Gastroesophageal sphincter (tissue), 3 donors: Measurements from ENCODE around the gene SSTR3.

ENCODE experiments used
- POLR2A ChIP-seq, 2 donors: fragments of 450-650 bp; IDR thresholded peaks; one replicate each; pipeline ENCODE4 v1.6.1; 2017; ENCODE audit warnings: antibody characterized with exemption in 2 of 2, mild to moderate bottlenecking in 2 of 2, moderate library complexity in 1 of 2
- TF ChIP-seq, protein P1 (sequence below), 4 experiments: fragments of 200-600 bp in 2 of 4; fragments of 450-650 bp in 2 of 4; sonication (generic) in 1 of 4; IDR thresholded peaks; one replicate each; pipeline ENCODE4 v1.5.1; 2017 to 2019; ENCODE audit warnings: antibody characterized with exemption in 4 of 4, mild to moderate bottlenecking in 2 of 4, moderate library complexity in 2 of 4

DNA sequence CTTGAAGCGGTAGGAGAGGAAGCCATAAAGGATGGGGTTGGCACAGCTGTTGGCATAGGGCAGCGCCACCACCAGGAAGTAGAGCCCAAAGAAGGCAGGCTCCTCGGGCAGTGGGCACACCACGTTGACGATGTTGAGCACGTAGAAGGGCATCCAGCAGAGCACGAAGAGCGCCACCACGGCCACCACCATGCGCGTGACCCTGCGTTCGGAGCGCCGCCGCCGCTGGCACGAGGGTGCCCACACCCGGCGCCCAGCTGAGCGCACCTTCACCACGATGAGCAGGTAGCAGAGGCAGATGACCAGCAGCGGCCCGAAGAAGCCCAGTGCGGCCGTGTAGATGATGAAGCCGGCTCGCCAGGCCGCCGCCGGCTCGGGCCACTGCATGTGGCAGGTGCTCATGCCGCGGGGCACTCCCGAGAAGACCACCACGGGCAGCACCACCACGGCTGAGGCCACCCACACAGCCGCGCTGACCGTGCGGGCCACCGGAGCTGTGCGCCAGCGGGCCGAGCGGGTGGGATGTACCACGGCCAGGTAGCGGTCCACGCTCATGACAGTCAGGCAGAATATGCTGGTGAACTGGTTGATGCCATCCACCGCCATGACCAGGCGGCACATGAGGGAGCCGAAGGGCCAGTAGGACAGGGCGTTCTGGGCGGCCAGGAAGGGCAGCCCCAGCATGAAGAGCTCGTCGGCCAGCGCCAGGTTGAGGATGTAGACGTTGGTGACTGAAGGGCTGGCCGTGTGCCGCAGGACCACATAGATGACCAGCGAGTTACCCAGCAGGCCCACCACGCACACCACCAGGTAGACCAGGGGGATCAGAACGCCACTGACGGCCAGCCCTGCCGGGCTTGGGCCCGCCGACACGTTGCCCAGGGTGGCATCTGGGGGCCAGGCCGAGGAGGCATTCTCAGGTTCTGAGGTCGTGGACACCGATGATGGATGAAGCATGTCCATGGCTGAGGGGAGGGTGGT lies 5.1 kb downstream of the SSTR3 start:
- TF ChIP-seq POLR2A (IDR thresholded peaks at IDR 0.05): no peak
- TF ChIP-seq, protein P1, sequence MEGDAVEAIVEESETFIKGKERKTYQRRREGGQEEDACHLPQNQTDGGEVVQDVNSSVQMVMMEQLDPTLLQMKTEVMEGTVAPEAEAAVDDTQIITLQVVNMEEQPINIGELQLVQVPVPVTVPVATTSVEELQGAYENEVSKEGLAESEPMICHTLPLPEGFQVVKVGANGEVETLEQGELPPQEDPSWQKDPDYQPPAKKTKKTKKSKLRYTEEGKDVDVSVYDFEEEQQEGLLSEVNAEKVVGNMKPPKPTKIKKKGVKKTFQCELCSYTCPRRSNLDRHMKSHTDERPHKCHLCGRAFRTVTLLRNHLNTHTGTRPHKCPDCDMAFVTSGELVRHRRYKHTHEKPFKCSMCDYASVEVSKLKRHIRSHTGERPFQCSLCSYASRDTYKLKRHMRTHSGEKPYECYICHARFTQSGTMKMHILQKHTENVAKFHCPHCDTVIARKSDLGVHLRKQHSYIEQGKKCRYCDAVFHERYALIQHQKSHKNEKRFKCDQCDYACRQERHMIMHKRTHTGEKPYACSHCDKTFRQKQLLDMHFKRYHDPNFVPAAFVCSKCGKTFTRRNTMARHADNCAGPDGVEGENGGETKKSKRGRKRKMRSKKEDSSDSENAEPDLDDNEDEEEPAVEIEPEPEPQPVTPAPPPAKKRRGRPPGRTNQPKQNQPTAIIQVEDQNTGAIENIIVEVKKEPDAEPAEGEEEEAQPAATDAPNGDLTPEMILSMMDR (IDR thresholded peaks at IDR 0.05): no peak
